Left cardiac atrium (tissue), 4 donors: Measurements from ENCODE around the gene PIGP. TPM values are rescaled to one million over a fixed set of nuclear protein-coding genes. Genes with fewer than 3 reads are reported as not detected.
"Not testable (repeated sequence)": the region's sequence is repeated elsewhere in the genome, so short reads cannot be mapped to it uniquely, and the experiment has no call there.

Source experiments
- ATAC-seq, 2 donors: fragments of 200-7000 bp; cut with Tn5 transposase; one replicate each; pipeline ENCODE4 v1.9.1; 2020; ENCODE audit warnings: mild to moderate bottlenecking in 2 of 2, moderate library complexity in 2 of 2
- DNase-seq: peaks from one replicate; pipeline ENCODE4 v3.0.0-alpha.2; 2020
- intact Hi-C, 2 donors: fragments of 100-400 bp; cut with DNase I; formaldehyde crosslinking; loops; one replicate each; pipeline versions ENCODE4 v1.14.1 to v1.15.1; 2022 to 2023
- total RNA-seq, 2 donors: library from RNA; stranded (reverse); fragmentation: NEBNext Ultra II Directional; extraction: Animal tissue kit (Norgen Biotek cat#: 25700); gene quantifications; one replicate each; pipeline ENCODE4 v1.2.1, GENCODE V29; 2021
- donor health status: DM: no; HTN: yes; CAD: no.
- donor health status: DM: no; HTN: yes; CAD: no; lungs with severe emphysema.
- donor health status: DM: yes; HTN: yes; CAD: no.
- donor health status: Dilated cardiomyopathy.

PIGP gene
- total RNA-seq, 2 donors from 2014 or later = 32.1 to 33.2 TPM

GRCh38 chr21:37055271-37055855 lies 17.5 kb downstream of the PIGP start:
- ATAC-seq = no peak
- no peak for DNase-seq
- intact Hi-C loops = no loop called here

DNA sequence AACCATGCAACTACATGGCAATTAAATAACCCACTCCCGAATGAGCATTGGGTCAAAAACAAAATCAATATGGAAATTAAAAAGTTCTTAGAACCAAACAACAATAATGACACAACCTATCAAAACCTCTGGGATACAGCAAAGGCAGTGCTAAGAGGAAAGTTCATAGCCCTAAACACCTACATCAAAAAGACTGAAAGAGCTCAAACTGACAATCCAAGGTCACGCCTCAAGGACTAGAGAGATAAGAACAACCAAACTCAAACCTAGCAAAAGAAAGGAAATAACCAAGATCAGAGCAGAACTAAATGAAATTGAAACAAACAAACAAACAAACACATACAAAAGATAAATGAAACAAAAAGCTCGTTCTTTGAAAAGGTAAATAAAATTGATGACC lies 23.1 kb downstream of the PIGP start:
- DNase-seq, intact Hi-C loops, ATAC-seq: not testable (repeated sequence)

GRCh38 chr21:37047079-37047478 lies 25.8 kb downstream of the PIGP start:
- ATAC-seq (no peak), DNase-seq (no peak)
- intact Hi-C loops = no loop called here

GRCh38 chr21:37045556-37045955 lies 27.3 kb downstream of the PIGP start:
- intact Hi-C loops = no loop called here
- DNase-seq = no peak
- no peak for ATAC-seq

DNA sequence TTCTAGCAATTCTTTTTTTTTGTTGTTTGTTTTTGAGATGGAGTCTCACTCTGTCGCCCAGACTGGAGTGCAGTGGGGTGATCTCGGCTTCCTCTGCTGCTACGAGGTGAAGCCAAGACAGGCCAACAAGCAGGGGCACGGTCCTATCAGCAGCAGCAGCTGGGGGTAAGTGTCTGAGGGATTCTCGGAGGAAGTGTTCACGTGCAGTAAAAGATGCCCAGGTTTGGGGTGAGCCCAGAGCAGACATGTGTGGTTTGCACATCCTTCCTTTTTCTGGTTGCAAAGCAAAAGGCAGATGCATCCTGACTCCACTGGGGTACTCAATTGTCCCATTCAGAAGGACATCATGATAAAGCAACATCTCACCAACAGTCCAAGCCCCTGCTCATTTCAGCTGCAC lies 27.7 kb downstream of the PIGP start:
- no peak for ATAC-seq
- intact Hi-C loops = no loop called here
- no peak for DNase-seq

DNA sequence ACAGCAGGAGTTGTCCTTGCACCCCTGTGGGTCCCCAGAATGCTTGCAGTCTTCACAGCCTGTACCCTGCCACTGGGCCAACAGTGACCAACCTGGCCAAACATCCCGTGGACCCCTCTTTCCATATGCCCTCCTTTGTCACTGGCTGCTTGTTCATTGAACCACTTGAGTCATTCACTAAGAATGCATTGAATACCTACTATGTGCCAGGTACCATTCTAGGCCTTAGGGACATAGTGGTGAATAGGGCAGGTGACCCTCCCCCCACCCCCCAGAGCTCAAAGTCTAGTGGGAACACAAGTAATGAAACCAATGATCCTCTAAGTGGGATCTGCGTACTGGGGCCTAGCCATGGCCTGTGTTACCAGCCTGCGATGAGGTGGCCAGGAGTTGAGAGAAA lies 28.2 kb downstream of the PIGP start:
- ATAC-seq = no peak
- no peak for DNase-seq
- intact Hi-C loops = no loop called here

GRCh38 chr21:37043818-37044217 lies 29.1 kb downstream of the PIGP start:
- no peak for DNase-seq
- intact Hi-C loops = no loop called here
- no peak for ATAC-seq

DNA sequence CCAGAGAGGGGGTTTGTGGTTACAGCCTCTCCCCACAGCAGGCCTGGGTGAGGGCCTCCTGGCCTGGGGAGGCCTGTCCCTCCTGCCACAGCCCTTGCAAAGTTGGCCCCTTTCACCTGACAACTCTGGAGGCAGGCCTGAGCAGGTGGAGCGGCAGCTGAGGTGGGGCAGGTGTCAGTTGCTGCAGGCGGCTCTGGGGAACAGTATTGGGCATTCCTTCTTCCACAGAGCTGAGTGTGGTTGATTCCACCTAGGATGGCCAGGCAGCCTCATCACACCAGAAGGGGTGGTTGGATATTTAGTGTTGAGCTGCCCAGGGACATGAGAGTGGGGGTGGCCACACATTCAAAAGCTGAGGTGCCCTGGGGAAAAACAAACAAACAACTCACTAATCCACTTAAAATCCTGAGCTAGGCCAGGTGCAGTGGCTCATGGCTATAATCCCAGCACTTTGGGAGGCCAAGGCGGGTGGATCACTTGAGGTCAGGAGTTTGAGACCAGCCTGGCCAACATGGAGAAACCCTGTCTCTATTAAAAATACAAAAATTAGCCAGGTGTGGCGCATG lies 31.1 kb downstream of the PIGP start:
- intact Hi-C loops = no loop called here
- ATAC-seq (no peak), DNase-seq (no peak)

DNA sequence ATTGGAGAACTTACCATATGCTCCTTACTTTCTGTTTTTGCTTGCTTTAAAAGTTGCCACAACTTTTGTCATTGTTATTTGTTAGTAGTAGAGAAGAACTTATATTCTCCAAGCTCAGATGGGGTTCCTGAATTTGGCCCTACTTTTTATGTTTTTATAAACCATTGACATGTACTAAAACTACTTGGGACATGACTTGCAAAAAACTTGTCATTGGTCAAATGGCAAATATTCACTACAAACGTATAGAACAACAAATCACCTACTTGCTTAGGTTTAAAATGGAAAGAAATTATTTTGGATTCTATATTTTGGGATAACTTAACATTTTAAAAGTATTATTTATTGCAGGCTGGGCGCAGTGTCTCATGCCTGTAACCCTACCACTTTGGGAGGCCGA lies 32.7 kb downstream of the PIGP start:
- DNase-seq = no peak
- intact Hi-C loops = no loop called here
- ATAC-seq = no peak

DNA sequence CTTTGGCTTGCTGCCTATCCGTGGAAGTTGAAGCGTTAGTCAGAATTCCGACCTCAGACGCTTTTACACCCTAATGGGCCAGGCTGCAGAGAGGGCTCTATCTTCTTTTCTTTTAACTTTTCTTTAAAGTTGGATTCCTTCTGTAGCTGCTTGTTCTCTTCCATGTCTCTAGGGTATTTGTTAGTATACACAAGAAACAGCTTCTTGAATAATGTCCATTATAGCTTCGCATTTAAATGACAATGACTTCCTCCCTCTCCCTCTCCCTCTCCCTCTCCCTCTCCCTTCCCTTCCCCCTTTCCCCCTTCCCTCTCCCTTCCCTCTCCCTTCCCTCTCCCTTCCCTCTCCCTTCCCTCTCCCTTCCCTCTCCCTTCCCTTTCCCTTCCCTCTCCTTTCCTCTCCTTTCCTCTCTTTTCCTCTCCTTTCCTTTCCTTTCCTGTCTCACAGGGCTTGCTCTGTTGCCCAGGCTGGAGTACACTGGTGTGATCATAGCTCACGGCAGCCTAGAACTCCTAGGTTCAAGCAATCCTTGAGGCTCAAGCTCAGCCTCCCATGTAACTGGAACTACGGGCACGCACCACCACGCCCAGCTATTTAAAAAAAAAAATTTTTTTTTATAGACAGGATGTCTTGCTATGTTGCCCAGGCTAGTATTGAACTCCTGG lies 33.3 kb downstream of the PIGP start:
- intact Hi-C loops = no loop called here
- DNase-seq = no peak

GRCh38 chr21:37036177-37036576 lies 36.7 kb downstream of the PIGP start:
- DNase-seq = no peak
- intact Hi-C loops = no loop called here
- ATAC-seq = no peak

More for the DNA sequence above, 33.3 kb downstream of the PIGP start:
- no peak for ATAC-seq

DNA sequence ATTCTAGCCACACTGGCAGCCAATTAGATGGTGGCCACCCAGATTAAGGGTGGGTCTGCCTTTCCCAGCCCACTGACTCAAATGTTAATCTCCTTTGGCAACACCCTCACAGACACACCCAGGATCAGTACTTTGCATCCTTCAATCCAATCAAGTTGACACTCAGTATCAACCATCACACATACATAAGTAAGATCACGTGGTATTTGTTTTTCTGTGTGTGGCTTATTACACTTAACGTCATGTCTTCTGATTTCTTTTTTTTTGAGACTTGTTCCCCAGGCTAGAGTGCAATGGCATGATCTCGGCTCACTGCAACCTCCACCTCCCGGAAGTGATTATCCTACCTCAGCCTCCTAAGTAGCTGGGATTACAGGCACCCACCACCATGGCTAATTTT lies 38.5 kb downstream of the PIGP start:
- intact Hi-C loops, ATAC-seq, DNase-seq: not testable (repeated sequence)

GRCh38 chr21:37032877-37033471 lies 39.9 kb downstream of the PIGP start:
- ATAC-seq (no peak), DNase-seq (no peak)
- intact Hi-C loops = no loop called here

- ATAC-seq = no peak
- intact Hi-C loops = no loop called here
- DNase-seq = no peak
Measured at GRCh38 chr21:37032293-37032692, 40.6 kb downstream of the PIGP start.

GRCh38 chr21:37030864-37031263 lies 42.0 kb downstream of the PIGP start:
- DNase-seq (no peak), ATAC-seq (no peak)
- intact Hi-C loops = no loop called here

DNA sequence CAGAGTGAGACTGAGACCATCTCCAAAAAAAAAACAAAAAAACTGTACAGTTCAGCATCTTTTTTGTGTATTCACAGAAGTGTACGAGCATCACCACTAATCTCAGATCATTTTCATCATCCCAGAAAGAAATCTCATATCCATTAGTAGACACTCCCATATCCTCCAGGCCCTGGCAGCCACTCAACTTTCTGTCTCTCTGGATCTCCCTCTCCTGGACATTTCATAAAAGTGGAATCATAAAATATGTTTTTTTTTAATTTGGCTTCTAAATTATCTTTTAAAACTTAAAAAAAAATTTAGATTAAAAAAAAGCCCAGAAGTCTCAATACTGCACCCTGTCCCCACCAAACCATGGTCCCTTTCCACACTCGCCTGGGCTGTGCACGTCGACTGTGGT lies 44.3 kb downstream of the PIGP start:
- intact Hi-C loops = no loop called here
- DNase-seq (no peak), ATAC-seq (no peak)

DNA sequence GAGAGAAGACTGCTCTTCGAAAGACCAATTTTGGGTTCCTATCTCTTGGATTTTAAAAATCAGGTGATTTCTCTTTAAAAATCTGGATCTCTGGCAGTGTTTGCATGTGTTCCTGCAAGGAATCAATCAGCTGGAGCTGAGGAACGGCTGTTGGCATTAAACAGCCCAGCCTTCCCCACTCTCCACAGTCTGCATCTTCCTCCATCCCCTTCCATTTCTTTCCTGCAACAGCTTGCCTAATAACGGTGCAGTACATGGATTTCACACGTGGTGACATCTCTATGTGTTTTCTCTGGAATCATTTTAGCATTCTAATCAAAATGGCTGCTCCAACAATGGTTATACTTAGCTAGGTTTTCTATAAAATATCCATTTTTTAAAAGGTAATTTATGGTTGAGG lies 46.4 kb downstream of the PIGP start:
- DNase-seq = no peak

GRCh38 chr21:37017951-37018679 lies 54.8 kb downstream of the PIGP start:
- intact Hi-C loops = no loop called here

More for the DNA sequence above, 46.4 kb downstream of the PIGP start:
- intact Hi-C loops = no loop called here
- no peak for ATAC-seq

More at GRCh38 chr21:37017951-37018679, 54.8 kb downstream of the PIGP start:
- ATAC-seq (no peak), DNase-seq (no peak)
